Measurements from ENCODE around the gene THAP8. TPM values are rescaled to one million over a fixed set of nuclear protein-coding genes. Genes with fewer than 3 reads are reported as not detected.

The THAP8 gene
- total RNA-seq, 4 donors from 2014 or later: 5.7 to 20.4 (median 10.9) TPM

DNA sequence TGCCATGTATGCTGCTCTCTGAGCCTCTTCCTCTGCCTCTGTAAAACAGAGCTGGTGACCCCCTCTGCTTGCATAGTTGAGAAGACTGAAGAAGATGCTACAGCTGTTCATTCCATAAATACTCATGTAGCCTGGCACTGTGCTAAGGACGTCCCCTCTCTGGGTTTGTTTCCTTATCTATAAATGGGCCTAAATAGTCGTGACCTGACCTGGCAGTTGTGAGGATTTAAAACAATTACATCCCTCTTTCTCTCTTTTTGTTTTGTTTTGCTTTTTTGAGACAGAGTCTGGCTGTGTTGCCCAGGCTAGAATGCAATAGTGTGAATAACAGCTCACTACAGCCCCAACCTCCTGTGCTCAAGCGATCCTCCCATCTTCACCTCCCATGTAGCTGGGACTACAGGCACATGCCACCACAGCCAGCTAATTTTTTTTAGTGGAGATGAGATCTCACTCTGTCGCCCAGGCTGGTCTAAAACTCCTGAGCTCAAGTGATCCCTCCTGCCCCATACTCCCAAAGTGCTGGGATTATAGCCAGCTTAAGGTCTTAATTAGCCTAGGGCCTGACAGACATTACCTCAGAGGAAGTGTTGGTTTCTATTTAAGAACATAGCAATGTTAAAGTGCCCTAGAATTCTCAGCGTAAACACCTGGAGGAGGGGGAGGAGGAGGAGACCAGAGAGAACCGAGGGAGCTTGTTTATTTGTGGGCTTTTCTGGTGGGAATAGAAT lies 5.3 kb upstream of the THAP8 start:
- no peaks in the 10 kb centered on the region for H3K9me3 ChIP-seq
- WGBS: 82% methylated on average over 6 of the region's 6 CpGs
- no peak overlapping the region for H3K4me3 ChIP-seq
- TF ChIP-seq POLR2AphosphoS5 (IDR thresholded peaks at IDR 0.05) (no peak), POLR2A (IDR thresholded peaks at IDR 0.05) (no peak), EP300 (IDR thresholded peaks at IDR 0.05) (no peak)
- TF ChIP-seq, protein P1, sequence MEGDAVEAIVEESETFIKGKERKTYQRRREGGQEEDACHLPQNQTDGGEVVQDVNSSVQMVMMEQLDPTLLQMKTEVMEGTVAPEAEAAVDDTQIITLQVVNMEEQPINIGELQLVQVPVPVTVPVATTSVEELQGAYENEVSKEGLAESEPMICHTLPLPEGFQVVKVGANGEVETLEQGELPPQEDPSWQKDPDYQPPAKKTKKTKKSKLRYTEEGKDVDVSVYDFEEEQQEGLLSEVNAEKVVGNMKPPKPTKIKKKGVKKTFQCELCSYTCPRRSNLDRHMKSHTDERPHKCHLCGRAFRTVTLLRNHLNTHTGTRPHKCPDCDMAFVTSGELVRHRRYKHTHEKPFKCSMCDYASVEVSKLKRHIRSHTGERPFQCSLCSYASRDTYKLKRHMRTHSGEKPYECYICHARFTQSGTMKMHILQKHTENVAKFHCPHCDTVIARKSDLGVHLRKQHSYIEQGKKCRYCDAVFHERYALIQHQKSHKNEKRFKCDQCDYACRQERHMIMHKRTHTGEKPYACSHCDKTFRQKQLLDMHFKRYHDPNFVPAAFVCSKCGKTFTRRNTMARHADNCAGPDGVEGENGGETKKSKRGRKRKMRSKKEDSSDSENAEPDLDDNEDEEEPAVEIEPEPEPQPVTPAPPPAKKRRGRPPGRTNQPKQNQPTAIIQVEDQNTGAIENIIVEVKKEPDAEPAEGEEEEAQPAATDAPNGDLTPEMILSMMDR (IDR thresholded peaks at IDR 0.05): no peak
- peaks cover 19% of the 10 kb centered on the region for H3K4me1 ChIP-seq
- H3K27ac ChIP-seq: no peak overlapping the region
- H3K36me3 ChIP-seq: no peaks in the 10 kb centered on the region
- H3K27me3 ChIP-seq: no peaks in the 10 kb centered on the region
- no peak for DNase-seq (ENCODE audit: low spot score in 2 of 2)

DNA sequence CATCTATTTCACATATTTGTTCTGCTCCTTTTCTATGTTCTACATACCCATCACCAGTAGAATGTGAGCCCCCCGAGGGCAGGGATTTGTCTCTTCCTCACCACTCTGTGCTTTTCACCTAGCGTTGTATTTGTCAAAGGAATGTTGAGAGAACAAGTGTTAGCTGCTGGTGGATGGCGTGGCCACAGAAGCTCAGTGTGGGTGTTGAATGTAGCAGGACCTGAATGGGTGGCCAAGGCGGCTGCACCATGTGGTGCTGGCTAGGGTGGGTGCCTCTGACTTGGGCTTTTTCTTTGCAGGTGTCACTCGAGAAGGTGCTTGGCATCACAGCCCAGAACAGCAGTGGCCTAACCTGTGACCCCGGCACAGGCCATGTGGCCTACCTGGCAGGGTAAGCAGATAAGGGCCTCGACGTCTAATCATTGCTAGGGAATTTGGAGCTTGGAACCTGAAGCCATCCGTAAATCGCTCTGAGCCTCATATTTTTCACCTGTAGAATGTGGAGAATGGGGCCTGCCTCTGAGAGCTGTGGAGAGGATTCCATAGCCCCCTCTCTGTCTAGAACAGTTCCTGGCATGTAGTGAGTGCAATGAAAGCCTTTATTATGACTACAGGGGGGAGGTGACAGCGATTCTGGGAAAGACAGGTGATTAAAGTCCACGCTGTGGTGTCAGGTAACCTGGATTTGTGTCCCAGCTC lies 4.5 kb upstream of the THAP8 start:
- H3K27me3 ChIP-seq: no peaks in the 10 kb centered on the region
- H3K9me3 ChIP-seq: no peaks in the 10 kb centered on the region
- no peak for DNase-seq (ENCODE audit: low spot score in 2 of 2)
- no peak overlapping the region for H3K4me3 ChIP-seq
- 89% methylated on average over 12 of the region's 12 CpGs for WGBS
- no peaks in the 10 kb centered on the region for H3K36me3 ChIP-seq
- TF ChIP-seq EP300 (IDR thresholded peaks at IDR 0.05) (no peak), POLR2AphosphoS5 (IDR thresholded peaks at IDR 0.05) (no peak), POLR2A (IDR thresholded peaks at IDR 0.05) (no peak)
- TF ChIP-seq, protein P1 (IDR thresholded peaks at IDR 0.05): no peak
- H3K4me1 ChIP-seq: peaks cover 19% of the 10 kb centered on the region
- H3K27ac ChIP-seq: no peak overlapping the region

DNA sequence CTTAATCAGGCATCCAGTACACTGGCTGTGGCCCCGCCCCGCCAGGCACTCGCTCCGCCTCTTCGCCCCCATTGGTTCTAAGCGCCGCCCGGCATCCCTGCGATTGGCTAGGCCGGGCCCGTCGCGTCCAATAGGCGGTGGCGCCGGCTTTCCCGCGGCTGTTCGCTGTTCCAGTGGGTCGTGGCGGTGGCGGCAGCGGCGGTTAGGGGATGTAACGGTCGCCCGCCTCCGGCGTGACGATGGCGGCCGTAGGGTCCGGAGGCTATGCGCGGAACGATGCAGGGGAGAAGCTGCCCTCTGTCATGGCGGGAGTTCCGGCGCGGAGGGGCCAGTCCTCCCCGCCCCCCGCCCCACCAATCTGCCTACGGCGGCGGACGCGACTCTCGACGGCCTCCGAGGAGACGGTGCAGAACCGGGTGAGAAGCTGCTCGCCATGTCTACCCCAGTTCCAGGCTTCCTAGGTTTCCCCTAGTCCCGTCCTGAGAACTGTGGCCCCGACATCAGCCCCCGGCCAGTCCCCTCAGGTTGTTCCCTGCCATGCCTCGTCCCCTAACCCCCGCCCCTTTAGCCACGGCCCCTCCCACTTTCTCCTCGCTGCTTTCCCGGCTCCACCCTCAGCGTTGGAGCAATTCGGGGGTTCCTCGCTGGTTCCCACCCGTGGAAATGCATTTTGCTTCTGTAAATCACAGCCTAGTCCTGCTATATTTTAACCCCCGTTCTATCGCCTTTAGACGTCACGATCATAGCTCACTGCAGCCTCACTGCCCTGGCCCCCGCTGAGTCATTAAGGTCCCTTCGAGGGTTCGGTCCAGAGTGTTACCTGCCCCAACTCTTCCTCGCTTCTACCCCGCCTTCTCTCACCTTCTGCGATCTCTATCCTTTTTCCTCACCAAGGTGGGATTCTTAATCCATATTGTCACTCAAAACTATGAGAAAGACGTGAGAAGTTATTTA lies 925 bp upstream of the THAP8 start, which contains the start of gene WDR62:
TSS of gene WDR62 (plus strand) at position 165 of the 954 bp plus-strand sequence. CDS start at position 240, 75 bp downstream.
- DNase-seq (ENCODE audit: low spot score in 2 of 2): peak; percentile 96 to 97
- Histone ChIP-seq H3K27me3 (no peaks in the 10 kb centered on the region), H3K9me3 (no peaks in the 10 kb centered on the region), H3K4me1 (peaks cover 19% of the 10 kb centered on the region), H3K36me3 (no peaks in the 10 kb centered on the region), H3K27ac (peak within 1 kb of the TSS; percentile 94), H3K4me3 (peak within 1 kb of the TSS; percentile 76)
- no peak for TF ChIP-seq EP300 (IDR thresholded peaks at IDR 0.05)
- TF ChIP-seq POLR2A (IDR thresholded peaks at IDR 0.05): no peak
- no peak for TF ChIP-seq POLR2AphosphoS5 (IDR thresholded peaks at IDR 0.05)
- TF ChIP-seq, protein P1 (IDR thresholded peaks at IDR 0.05): no peak
- WGBS: under 1% methylated on average over 30 of the region's 76 CpGs

DNA sequence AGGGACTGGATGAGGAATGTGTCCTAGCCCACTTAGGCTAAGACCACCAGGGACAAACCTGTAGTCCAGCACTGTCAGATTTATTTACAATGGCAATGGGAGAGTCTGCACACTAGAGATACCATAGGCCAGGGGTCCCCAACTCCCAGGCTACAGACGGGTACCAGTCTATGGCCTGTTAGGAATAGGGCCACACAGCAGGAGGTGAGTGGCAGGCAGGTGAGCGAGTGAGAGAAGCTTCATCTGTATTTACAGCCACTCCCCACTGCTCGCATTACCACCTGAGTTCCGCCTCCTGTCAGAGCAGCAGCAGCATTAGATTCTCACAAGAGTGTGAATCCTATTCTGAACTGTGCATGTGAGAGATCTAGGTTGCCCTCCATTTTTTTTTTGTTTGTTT lies 2.4 kb downstream of the THAP8 start:
- DNase-seq (ENCODE audit: low spot score in 2 of 2): no peak
- H3K4me1 ChIP-seq: peaks cover 17% of the 10 kb centered on the region
- H3K27me3 ChIP-seq: no peaks in the 10 kb centered on the region
- no peak overlapping the region for H3K4me3 ChIP-seq
- no peak overlapping the region for H3K27ac ChIP-seq
- H3K36me3 ChIP-seq: no peaks in the 10 kb centered on the region
- 100% methylated on average over 4 of the region's 4 CpGs for WGBS
- TF ChIP-seq POLR2A (IDR thresholded peaks at IDR 0.05) (no peak), POLR2AphosphoS5 (IDR thresholded peaks at IDR 0.05) (no peak), EP300 (IDR thresholded peaks at IDR 0.05) (no peak)
- TF ChIP-seq, protein P1 (IDR thresholded peaks at IDR 0.05): no peak
- H3K9me3 ChIP-seq: no peaks in the 10 kb centered on the region

Measured in suprapubic skin (tissue), 4 donors.